Osteocyte (in vitro differentiated cells): ENCODE results near the gene ATAD2B. TPM values are rescaled to one million over a fixed set of nuclear protein-coding genes. Genes with fewer than 3 reads are reported as not detected.

ENCODE experiments used
- DNase-seq: peaks from one replicate; pipeline ENCODE4 v3.0.0; 2021; ENCODE audit warnings: mixed read lengths; ENCODE audit not compliant: unreplicated experiment; ENCODE audit errors: extremely low spot score
- H3K27ac Mint-ChIP-seq: one replicate; pipeline ENCODE4 v1.8.0; 2021; ENCODE audit warnings: mild to moderate bottlenecking, mixed read lengths; ENCODE audit not compliant: unreplicated experiment
- H3K27me3 Mint-ChIP-seq: one replicate; pipeline ENCODE4 v1.8.0; 2021; ENCODE audit warnings: mixed read lengths; ENCODE audit not compliant: unreplicated experiment
- H3K36me3 Mint-ChIP-seq: one replicate; pipeline ENCODE4 v1.8.0; 2021; ENCODE audit warnings: mixed read lengths; ENCODE audit not compliant: unreplicated experiment
- H3K4me1 Mint-ChIP-seq: one replicate; pipeline ENCODE4 v1.8.0; 2021; ENCODE audit warnings: mixed read lengths; ENCODE audit not compliant: unreplicated experiment
- H3K4me3 Mint-ChIP-seq: one replicate; pipeline ENCODE4 v1.8.0; 2021; ENCODE audit warnings: mild to moderate bottlenecking, moderate library complexity, mixed read lengths; ENCODE audit not compliant: unreplicated experiment
- H3K9me3 Mint-ChIP-seq: one replicate; pipeline ENCODE4 v1.8.0; 2021; ENCODE audit warnings: mixed read lengths; ENCODE audit not compliant: unreplicated experiment
- CTCF ChIP-seq: fragments of 200-600 bp; sonication (generic); IDR thresholded peaks from 2 replicates; pipeline ENCODE4 v1.5.0; 2021; ENCODE audit warnings: antibody characterized with exemption, mild to moderate bottlenecking, moderate library complexity
- total RNA-seq: library from RNA; stranded (reverse); gene quantifications from 2 replicates; pipeline ENCODE4 v1.2.1, GENCODE V29; 2021

ATAD2B gene
- total RNA-seq, 1 donor from 2014 or later, result 27.3 TPM

DNA sequence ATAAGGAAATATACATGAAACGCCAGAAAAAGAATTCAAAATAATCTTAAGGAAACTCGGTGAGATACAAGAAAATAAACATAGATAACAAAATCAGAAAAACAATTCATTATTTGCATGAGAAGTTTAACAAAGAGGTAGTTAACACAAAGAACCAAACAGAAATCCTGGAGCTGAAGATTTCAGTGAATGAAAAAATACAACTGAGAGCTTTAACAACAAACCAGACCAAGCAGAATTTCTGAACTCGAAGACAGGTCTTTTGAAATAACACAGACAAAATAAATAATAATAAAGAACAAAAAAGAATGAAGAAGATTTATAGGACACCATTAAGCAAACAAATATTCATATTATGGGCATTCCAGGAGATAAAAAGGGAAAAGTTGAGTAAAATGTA is 204.7 kb downstream of the ATAD2B start:
- H3K4me1 Mint-ChIP-seq, result peaks cover 2% of the 10 kb centered on the region
- no peak for TF ChIP-seq CTCF
- no peak overlapping the region for H3K4me3 Mint-ChIP-seq
- H3K27ac Mint-ChIP-seq, result no peak overlapping the region
- peaks cover 20% of the 10 kb centered on the region for H3K9me3 Mint-ChIP-seq
- no peaks in the 10 kb centered on the region for H3K27me3 Mint-ChIP-seq
- no peak for DNase-seq
- peaks cover 36% of the 10 kb centered on the region for H3K36me3 Mint-ChIP-seq

DNA sequence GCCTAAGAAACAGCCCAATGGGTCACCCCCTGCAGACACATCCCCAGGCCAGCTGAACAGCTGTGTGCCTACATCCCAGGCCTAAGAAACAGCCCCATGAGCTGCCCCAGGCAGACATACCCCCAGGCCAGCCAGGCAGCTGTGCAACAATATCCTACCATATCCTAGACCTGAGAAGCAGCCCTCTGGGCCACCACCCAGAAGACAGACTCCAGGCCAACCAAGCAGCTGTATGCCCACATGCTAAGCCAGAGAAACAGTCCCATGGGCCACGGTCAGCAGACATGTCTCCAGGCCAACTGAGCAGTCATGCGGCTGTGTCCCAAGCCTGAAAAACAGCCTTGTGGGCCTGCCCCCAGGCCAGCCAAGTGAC is 205.5 kb downstream of the ATAD2B start:
- Mint-ChIP-seq H3K4me3 (no peak overlapping the region), H3K9me3 (peaks cover 20% of the 10 kb centered on the region), H3K27me3 (no peaks in the 10 kb centered on the region), H3K4me1 (peaks cover 3% of the 10 kb centered on the region), H3K36me3 (peaks cover 34% of the 10 kb centered on the region), H3K27ac (no peak overlapping the region)
- no peak for DNase-seq
- no peak for TF ChIP-seq CTCF

DNA sequence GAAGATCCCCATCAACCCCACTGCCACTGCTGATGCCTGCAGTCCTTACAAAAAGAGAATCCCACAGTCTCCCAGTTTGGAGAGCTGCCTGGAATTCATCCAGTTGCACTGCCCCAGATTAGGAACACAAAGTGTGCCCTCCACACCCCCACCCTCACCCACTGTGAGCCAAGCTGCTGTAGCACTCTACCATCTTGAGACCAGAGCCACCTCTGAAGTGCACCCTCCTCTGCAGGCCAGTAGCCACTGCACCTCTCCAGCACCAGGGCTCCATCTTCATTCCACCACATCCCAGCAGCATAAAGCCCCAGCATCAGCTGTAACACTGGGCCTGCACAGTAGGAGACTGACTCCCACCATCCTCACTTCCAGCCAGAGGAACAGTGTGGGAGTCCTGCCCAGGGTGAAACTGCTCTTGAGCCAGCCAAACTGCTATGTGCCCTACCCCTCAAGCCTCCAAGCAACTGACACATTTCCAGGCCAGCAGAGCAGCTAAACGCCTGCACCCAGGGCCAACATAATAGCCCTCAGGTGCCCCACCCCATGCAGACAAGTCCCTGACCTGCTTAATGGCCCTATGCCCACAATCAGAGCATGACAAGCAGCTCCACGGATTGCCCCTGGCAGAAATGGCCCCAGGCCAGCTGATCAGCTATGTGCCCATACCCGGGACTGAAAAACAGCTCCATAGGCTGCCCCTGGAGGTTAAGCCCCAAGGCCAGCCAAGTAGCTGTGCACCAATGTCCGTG is 206.0 kb downstream of the ATAD2B start:
- no peak overlapping the region for H3K4me3 Mint-ChIP-seq
- H3K27me3 Mint-ChIP-seq, result no peaks in the 10 kb centered on the region

GRCh38 chr2:23719716-23720115 is 207.2 kb downstream of the ATAD2B start:
- DNase-seq, result no peak
- no peak overlapping the region for H3K4me3 Mint-ChIP-seq
- peaks cover 2% of the 10 kb centered on the region for H3K4me1 Mint-ChIP-seq
- no peaks in the 10 kb centered on the region for H3K27me3 Mint-ChIP-seq
- H3K36me3 Mint-ChIP-seq, result peaks cover 25% of the 10 kb centered on the region
- TF ChIP-seq CTCF, result no peak
- no peak overlapping the region for H3K27ac Mint-ChIP-seq
- H3K9me3 Mint-ChIP-seq, result peaks cover 13% of the 10 kb centered on the region

More for the DNA sequence above, 206.0 kb downstream of the ATAD2B start:
- Mint-ChIP-seq H3K4me1 (peaks cover 3% of the 10 kb centered on the region), H3K27ac (no peak overlapping the region), H3K36me3 (peaks cover 33% of the 10 kb centered on the region), H3K9me3 (peaks cover 20% of the 10 kb centered on the region)
- DNase-seq, result no peak
- no peak for TF ChIP-seq CTCF

DNA sequence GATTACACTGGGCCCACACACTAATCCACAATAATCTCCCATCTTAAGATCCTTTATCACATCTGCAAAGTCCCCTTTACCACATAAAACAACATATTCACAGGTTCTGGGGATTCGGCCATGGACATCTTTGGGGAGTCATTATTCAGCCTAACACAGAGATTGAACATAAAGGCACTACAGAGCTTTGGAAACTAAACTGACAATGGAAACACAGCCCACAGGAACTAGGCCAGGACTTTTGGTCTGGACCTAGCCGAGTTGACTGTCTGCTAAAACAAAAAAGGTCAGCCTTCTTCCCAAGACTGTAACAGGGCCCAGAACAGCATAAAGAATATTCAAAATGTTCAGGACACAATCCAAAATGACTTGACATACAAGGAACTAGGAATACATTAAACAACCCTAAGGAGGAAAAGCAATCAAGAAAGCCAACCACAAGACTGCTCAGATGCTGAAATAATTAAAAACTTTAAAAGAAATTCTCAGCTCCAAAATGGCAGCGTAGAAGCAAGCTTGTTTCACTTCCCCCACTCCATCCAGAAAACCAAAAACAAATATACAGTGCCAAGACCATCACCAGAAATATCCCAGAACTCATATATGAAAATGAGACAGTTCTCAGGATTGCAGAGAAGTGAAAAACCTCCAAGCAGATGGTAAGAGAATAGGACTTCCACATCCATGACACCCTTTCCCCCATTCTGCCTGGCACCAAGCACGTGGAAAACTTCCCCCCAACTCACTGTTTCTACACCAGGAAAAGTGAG is 207.8 kb downstream of the ATAD2B start:
- peaks cover 22% of the 10 kb centered on the region for H3K36me3 Mint-ChIP-seq
- no peak overlapping the region for H3K27ac Mint-ChIP-seq
- no peaks in the 10 kb centered on the region for H3K27me3 Mint-ChIP-seq
- TF ChIP-seq CTCF, result no peak
- H3K4me3 Mint-ChIP-seq, result no peak overlapping the region
- no peak for DNase-seq
- H3K9me3 Mint-ChIP-seq, result peaks cover 13% of the 10 kb centered on the region
- H3K4me1 Mint-ChIP-seq, result peaks cover 2% of the 10 kb centered on the region
